ENCODE data around the gene E2F2. TPM values are rescaled to one million over a fixed set of nuclear protein-coding genes. Genes with fewer than 3 reads are reported as not detected.

E2F2 gene
- total RNA-seq, 1 experiment from 2014 or later, result 3.8 TPM

DNA sequence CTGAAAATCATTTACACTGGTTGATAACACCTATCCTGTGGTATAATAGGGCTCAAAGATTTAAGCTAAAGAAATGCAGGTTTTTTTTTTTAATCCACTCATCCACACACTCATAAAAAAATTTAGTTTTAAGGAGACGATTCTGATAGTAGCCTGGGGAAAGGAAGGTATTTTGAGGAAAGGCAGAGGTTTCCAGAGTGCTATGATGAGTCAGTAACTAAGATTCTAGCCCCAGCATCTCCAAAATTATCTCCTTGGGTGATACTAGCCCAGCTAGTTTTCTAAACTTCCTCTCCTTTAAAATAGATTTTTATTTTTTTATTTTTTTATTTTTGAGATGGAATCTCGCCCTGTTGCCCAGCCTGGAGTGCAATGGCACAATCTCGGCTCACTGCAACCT, 67.7 kb downstream of the E2F2 start:
- DNase-seq (ENCODE audit: low spot score), result no peak

DNA sequence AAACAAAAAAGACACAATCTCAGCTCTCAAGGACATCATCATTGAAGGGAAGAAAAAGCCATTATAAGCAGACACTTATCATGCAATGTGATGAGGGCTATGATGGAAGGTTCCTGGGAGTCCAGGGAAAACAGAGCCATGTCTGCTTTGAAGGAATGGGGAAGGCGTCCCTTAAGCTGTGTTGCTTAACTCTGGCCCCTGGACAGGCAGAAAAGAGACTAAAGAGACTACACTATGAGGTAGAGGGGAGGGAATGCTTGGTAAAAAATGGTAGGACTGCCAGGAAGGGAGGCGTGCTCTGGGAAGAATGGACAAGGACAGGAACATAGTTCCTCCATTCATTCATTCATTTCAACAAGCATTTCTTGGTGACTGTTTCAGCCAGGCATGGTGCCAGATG, 68.3 kb downstream of the E2F2 start:
- DNase-seq (ENCODE audit: low spot score), result no peak

DNA sequence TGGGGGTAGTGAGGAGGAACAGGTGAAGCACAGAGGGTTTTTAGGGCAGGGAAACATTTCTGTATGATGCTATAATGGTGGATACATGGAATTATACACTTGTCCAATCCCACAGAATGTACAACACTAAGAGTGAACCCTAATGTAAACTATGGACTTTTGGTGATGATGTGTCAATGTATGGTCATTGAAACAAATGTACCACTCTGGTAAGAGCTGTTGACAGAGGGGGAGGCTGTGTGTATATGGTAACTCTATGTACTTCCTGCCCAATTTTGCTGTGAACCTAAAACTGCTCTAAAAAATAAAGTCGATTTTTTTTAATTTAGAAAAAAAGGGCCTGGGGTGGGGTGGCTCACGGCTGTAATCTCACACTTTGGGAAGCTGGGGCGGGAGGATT, 70.0 kb downstream of the E2F2 start:
- no peak for DNase-seq (ENCODE audit: low spot score)

DNA sequence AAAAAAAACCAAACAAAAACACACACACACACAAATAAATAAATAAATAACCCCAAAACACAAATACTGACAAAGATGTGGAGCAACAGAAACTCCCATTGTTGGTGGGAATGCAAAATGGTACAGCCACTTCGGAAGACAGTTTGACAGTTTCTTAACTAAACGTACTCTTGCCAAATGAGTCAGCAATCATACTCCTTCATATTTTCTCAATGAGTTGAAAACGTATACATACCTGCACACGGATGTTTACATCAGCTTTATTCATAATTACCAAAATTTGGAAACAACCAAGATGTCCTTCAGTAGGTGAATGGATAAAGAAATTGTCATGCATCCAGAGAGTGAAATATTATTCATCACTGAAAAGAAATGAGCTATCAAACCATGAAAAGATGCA, 70.5 kb downstream of the E2F2 start:
- DNase-seq (ENCODE audit: low spot score), result no peak

DNA sequence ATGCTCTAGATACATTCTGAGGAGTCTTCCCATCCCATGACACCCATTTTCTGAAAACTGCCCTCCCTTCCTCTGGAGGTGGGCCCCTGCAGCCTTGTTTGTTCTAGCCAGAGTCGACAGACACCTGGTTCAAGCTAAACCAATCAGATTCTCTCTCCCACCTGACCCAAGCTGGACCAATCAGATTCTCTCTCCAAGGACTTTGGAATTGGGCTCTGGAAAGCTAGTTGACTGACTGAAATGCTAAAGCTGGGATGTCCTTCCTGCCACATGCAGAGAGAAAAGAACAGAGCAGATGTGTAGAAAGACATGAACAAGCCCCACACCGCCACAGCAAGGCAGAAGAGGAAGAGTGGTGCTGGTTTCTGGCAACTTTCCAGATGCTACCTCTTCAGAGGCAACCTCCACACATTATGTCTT, 71.7 kb downstream of the E2F2 start:
- no peak for DNase-seq (ENCODE audit: low spot score)

Other genes with a start within 250 kb of the E2F2 start
- 139 and 162 TPM in 2 replicates for gene HNRNPR, start 186.9 kb downstream of the E2F2 start, total RNA-seq (2014; rRNA removed; shearing (Covaris generic))
- 7.5 and 8.2 TPM in 2 replicates for gene ZNF436, start 161.4 kb downstream of the E2F2 start, total RNA-seq (2014; rRNA removed; shearing (Covaris generic))
- 0.89 TPM in 1 of 2 replicates, not detected in the other for gene TCEA3, start 106.5 kb downstream of the E2F2 start, total RNA-seq (2014; rRNA removed; shearing (Covaris generic))
- gene ASAP3, start 47.1 kb downstream of the E2F2 start, total RNA-seq (2014; rRNA removed; shearing (Covaris generic)), result 19.7 and 19.9 TPM in 2 replicates
- 83.7 and 244 TPM in 2 replicates for gene ID3, start 28.3 kb upstream of the E2F2 start, total RNA-seq (2014; rRNA removed; shearing (Covaris generic))
- gene RPL11, start 160.6 kb upstream of the E2F2 start, total RNA-seq (2014; rRNA removed; shearing (Covaris generic)), result 609 and 964 TPM in 2 replicates
- gene ELOA, start 212.2 kb upstream of the E2F2 start, total RNA-seq (2014; rRNA removed; shearing (Covaris generic)), result 28.1 and 29.4 TPM in 2 replicates
- 47.9 and 73.3 TPM in 2 replicates for gene PITHD1, start 247.2 kb upstream of the E2F2 start, total RNA-seq (2014; rRNA removed; shearing (Covaris generic))

Data from A172 (cell line).